Hematopoietic multipotent progenitor cell treated with erythropoietin and hydrocortisone succinate and interleukin-3 and kit ligand, for 6 days (in vitro differentiated cells): Measurements from ENCODE around the gene MTCL3.
"Not testable (repeated sequence)": the region's sequence is repeated elsewhere in the genome, so short reads cannot be mapped to it uniquely, and the experiment has no call there.

ENCODE experiments used
- DNase-seq: peaks from one replicate; pipeline ENCODE4 v3.0.0-alpha.2; 2015

The MTCL3 gene

GRCh38 chr6:127464161-127464880, 54.8 kb downstream of the MTCL3 start:
- DNase-seq, result no peak

- DNase-seq, result no peak
These were observed 56.1 kb downstream of the MTCL3 start for GRCh38 chr6:127463056-127463455.

DNA sequence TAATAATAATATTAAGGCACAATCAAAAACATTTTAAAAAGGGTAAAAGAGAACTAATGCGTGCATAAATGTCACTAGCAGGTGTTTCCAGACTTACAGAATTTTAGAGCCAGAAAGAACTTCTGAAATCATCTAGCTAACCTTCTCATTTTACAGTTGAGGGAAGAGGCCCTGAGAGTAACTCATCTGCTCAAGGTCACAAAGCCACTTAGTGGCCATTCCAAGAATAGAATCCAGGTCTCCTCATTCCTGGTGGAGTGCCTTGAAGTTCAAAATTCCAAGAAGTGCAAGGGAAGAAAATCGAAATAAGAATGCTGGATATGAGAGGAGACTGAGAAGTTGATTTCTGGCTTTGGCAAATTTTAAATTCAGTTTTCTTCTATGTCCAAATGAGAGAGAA, 56.8 kb downstream of the MTCL3 start:
- DNase-seq, result no peak

DNA sequence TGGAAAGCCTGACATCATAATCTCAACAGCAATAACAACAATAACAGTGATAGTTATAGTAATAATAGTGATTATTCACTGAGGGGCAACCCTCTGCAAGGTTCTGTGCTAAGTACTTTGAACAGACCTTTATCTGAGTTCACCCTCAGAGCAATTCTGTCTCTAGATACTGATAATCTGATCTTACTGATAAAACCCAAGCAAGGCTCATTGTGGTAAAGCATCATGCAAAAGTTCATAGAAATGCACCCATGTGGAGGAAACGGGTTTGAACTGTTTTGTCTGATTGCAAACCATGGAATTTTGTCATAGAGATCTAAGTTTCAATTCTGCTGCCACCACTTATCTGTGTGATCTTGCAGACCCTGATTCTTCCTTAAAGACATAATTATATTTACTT, 58.7 kb downstream of the MTCL3 start:
- DNase-seq, result peak; percentile 64

- DNase-seq, result no peak
These were observed 59.9 kb downstream of the MTCL3 start, which contains the start of gene KIAA0408 for GRCh38 chr6:127459231-127459641. Gene KIAA0408, minus strand, starts transcription at chr6:127459389. Its CDS starts 5,408 bp downstream, at chr6:127453981.

DNA sequence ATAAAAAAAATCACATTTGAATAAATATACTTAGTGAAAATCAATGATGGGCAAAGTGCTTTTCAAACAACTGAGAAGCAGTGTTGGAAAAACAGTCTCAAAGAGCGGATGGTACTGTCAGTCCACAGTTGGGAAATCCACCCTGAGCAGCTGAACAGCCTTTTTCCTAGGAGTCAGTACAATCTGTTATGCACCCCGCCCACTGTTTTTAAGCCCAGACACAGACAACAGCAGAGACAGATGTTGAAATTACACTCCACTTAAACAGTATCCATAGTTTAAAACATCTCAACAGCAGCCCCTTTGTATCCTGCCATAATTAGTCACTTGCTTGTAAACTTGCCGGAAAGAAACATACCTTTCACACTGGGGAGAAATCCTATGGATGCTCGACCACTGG, 60.3 kb downstream of the MTCL3 start:
- no peak for DNase-seq

- DNase-seq, result no peak
These were observed 60.9 kb downstream of the MTCL3 start for GRCh38 chr6:127458222-127458621.

DNA sequence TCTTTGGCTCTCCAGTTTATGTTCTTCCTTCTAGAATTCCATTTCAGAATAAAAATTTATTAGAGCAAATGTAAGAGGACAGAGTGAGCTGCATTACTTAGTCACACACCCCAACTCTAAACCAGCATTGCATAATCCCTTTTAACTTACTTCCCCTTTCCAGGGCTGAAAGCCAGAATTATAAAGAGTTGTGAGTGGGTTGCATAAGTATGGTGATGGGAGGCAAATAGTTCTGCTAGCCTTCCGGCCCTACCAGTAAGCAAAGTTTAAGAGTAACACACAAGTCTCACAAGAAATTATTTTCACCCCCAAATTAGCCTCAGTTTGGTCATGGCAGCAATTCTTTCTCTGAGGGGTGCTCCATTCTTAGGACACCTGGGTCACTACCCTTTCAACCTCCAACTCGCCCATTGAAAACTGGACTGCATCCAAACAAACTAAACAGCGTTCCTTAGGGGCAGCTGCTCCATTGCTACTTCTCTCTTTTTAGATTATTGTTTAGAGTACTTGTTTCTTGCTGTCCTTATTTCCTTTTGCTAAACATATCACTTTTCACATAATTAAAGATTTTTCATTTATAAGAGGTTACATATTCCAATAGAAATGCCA, 61.6 kb downstream of the MTCL3 start:
- DNase-seq, result peak; percentile 80

- no peak for DNase-seq
These were observed 62.7 kb downstream of the MTCL3 start for GRCh38 chr6:127456465-127456864.

DNA sequence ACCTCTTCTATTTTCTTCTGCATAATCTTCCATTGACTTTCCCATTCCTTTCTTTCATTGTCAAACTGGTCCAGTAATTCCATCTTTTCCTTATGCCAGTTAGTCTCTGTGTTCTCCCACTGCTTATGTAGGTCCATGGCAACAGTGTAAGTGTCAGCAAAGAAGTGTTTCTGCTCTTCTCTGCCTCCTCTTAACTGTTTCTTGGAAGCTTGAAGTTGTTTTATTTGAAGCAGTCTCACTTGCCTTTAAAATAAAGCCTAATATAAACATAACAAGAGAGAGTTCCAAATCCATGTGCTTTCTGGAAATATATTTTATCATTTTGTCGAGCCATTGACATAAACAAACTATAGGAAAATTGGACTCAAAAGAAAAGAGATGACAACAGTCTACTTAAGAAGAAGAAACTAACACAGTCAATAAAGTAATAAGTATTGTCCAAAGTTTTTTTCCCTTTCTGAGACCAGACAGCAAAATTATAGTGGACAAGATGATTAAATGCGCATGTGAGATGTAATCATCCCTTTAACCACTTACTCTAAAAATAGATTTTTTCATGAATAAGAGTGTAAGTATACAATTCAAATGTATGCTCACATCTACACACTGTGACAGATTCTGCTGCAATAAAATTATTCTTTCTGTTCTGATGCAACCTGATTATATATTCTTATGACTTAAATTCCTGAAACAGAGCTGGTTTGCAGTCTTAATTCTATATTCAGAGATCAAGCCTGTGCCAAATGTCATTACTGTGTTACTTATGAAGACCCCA, 65.1 kb downstream of the MTCL3 start:
- no peak for DNase-seq

DNA sequence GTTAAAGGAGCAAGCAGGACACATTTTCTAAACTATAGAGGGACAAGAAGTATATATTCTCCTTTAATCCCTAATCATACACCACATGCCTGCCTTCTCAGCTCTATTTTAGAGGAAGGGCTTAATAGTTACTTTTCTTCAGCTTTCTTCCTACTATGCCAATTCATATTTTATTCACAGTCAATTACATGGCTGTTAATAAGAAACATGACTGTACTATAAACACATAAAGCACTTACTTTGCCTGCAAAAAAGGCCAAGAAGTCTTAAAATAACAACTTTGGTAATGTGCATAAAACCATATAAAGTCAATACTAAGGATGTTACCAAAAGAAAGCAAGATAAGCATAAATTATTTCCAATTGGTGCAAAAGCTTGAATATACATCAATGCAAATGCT, 66.3 kb downstream of the MTCL3 start:
- DNase-seq, result no peak

DNA sequence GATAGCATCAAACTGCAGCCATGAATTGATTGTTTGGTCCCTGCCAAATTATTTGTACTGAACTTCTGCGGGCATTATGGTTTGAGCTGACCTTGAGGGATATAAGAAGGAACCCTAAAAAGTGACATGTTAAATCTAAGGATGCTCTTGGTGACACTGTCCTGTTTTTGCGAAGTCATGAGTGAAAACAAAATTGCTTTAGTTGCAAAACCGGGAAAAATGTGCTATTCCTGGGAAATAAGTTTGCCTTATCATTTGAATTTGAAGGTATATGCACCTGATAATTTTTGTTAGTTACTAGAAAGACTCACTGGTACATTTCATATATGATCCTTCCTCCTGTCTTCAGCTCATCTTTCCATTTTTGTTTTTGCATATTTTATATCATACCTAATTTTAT, 67.7 kb downstream of the MTCL3 start:
- DNase-seq, result no peak

- no peak for DNase-seq
These were observed 71.4 kb downstream of the MTCL3 start for GRCh38 chr6:127447780-127448179.

- peak; percentile 12 for DNase-seq
These were observed 72.8 kb downstream of the MTCL3 start for GRCh38 chr6:127446356-127446755.

DNA sequence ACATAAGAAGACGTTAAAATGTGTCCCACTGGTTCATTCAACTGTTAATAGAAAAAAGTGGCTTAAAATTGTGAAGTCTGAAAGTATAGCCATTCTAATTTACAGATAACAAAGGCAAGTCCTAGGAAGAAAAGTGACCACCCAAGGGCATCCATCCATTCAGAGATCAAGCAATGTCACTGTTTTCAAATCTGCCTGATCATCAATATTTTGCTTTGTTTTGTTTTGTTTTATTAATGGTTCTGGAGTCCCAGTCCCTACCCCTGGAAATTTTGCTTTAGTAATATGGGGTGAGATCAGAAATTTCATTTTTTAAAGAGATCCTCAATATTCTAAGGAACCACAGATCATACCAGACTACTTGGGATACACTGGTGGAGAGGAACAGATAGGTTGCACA, 77.3 kb downstream of the MTCL3 start:
- no peak for DNase-seq

GRCh38 chr6:127439718-127440117, 79.4 kb downstream of the MTCL3 start:
- no peak for DNase-seq

- DNase-seq, result no peak
These were observed 82.5 kb downstream of the MTCL3 start for GRCh38 chr6:127436578-127437110.

GRCh38 chr6:127435626-127436220, 83.4 kb downstream of the MTCL3 start:
- DNase-seq, result no peak

- no peak for DNase-seq
These were observed 84.5 kb downstream of the MTCL3 start for GRCh38 chr6:127434651-127435050.

DNA sequence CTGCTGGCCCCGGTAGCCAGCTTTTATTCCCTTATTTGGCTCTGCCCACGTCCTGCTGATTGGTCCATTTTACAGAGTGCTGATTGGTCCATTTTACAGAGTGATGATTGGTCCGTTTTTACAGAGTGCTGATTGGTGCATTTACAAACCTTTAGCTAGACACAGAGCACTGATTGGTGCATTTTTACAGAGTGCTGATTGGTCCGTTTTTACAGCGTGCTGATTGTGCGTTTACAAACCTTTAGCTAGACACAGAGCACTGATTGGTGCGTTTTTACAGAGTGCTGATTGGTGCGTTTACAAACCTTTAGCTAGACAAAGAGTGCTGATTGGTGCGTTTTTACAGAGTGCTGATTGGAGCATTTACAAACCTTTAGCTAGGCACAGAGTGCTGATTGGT, 90.6 kb downstream of the MTCL3 start:
- not testable (repeated sequence) for DNase-seq

- peak; percentile 5 for DNase-seq
These were observed 95.2 kb downstream of the MTCL3 start for GRCh38 chr6:127423921-127424320.
